Mucosa of descending colon (tissue), 3 donors: ENCODE data around the gene CTDSP1. TPM values are rescaled to one million over a fixed set of nuclear protein-coding genes. Genes with fewer than 3 reads are reported as not detected.

Source experiments
- ATAC-seq: fragments of 200-7000 bp; cut with Tn5 transposase; one replicate; pipeline ENCODE4 v1.9.1; 2020; ENCODE audit warnings: mild to moderate bottlenecking, moderate library complexity
- DNase-seq, 3 donors: peaks; one replicate each; pipeline ENCODE4 v3.0.0-alpha.2; 2020
- H3K36me3 ChIP-seq: fragments of 200-600 bp; one replicate; pipeline ENCODE4 v1.8.0; 2021; ENCODE audit warnings: low read depth, mild to moderate bottlenecking
- H3K4me1 ChIP-seq: fragments of 200-600 bp; one replicate; pipeline ENCODE4 v1.8.0; 2021; ENCODE audit warnings: low read depth, mild to moderate bottlenecking
- H3K4me3 ChIP-seq: fragments of 200-600 bp; one replicate; pipeline ENCODE4 v1.8.0; 2021; ENCODE audit warnings: mild to moderate bottlenecking
- H3K9me3 ChIP-seq: fragments of 200-600 bp; one replicate; pipeline ENCODE4 v1.8.0; 2021; ENCODE audit warnings: mild to moderate bottlenecking
- CTCF ChIP-seq: fragments of 200-600 bp; IDR thresholded peaks from one replicate; pipeline ENCODE4 v1.8.0; 2022; ENCODE audit warnings: antibody characterized with exemption, mild to moderate bottlenecking
- intact Hi-C, 2 donors: fragments of 100-400 bp; cut with DNase I in 1 of 2; cut with micrococcal nuclease in 1 of 2; formaldehyde crosslinking; loops; one replicate each; pipeline versions ENCODE4 v1.11.0 to v1.11.1; 2022; cut with DNase I, micrococcal nuclease
- total RNA-seq, 3 donors: library from RNA; stranded (reverse); fragmentation: NEBNext Ultra II Directional in 2 of 3; extraction: Animal tissue kit (Norgen Biotek cat#: 25700) in 2 of 3; gene quantifications; one replicate each; pipeline versions ENCODE4 v1.2.1 to v1.2.4, GENCODE V29; 2021 to 2023
- donor health status: DM: no; HTN: no; CAD: no; lungs with moderate emphysema.
- donor health status: DM: no; HTN: no; CAD: no.
- donor health status: DM: no; HTN: yes; CAD: no.

CTDSP1 gene
- total RNA-seq, 3 donors from 2014 or later, result 142 to 221 (median 165) TPM

- peak overlapping the region; percentile 39 for H3K4me3 ChIP-seq
- no peak for TF ChIP-seq CTCF
- no peaks in the 10 kb centered on the region for H3K36me3 ChIP-seq
- intact Hi-C loops, result no loop called here
- H3K4me1 ChIP-seq, result peaks cover 9% of the 10 kb centered on the region
- ATAC-seq (peak; percentile 95), DNase-seq (peak; percentile 91 to 95 (median 94))
- no peaks in the 10 kb centered on the region for H3K9me3 ChIP-seq
Observed at GRCh38 chr2:218367415-218368149, 32.1 kb upstream of the CTDSP1 start.

GRCh38 chr2:218368150-218368528, 31.5 kb upstream of the CTDSP1 start:
- intact Hi-C loops, result no loop called here
- DNase-seq (no peak), ATAC-seq (no peak)
- TF ChIP-seq CTCF, result no peak
- Histone ChIP-seq H3K4me1 (peaks cover 9% of the 10 kb centered on the region), H3K4me3 (peak overlapping the region; percentile 39), H3K9me3 (no peaks in the 10 kb centered on the region), H3K36me3 (no peaks in the 10 kb centered on the region)

GRCh38 chr2:218368621-218369153, 31.0 kb upstream of the CTDSP1 start:
- Histone ChIP-seq H3K4me3 (no peak overlapping the region), H3K36me3 (no peaks in the 10 kb centered on the region), H3K9me3 (no peaks in the 10 kb centered on the region), H3K4me1 (peaks cover 9% of the 10 kb centered on the region)
- DNase-seq (peak in 2 of 3 donors; percentile 51 to 64), ATAC-seq (peak; percentile 24)
- TF ChIP-seq CTCF, result no peak
- intact Hi-C loops, result no loop called here

- intact Hi-C loops, result no loop called here
- H3K4me3 ChIP-seq, result no peak overlapping the region
Observed at GRCh38 chr2:218369330-218369729, 30.3 kb upstream of the CTDSP1 start.

GRCh38 chr2:218370410-218371063, 29.1 kb upstream of the CTDSP1 start:
- intact Hi-C loops, result no loop called here
- ATAC-seq (peak; percentile 18), DNase-seq (no peak)

More at GRCh38 chr2:218369330-218369729, 30.3 kb upstream of the CTDSP1 start:
- peak; percentile 7 for ATAC-seq
- no peaks in the 10 kb centered on the region for H3K9me3 ChIP-seq
- H3K4me1 ChIP-seq, result peaks cover 9% of the 10 kb centered on the region
- DNase-seq, result no peak
- TF ChIP-seq CTCF, result no peak
- no peaks in the 10 kb centered on the region for H3K36me3 ChIP-seq

More at GRCh38 chr2:218370410-218371063, 29.1 kb upstream of the CTDSP1 start:
- Histone ChIP-seq H3K9me3 (no peaks in the 10 kb centered on the region), H3K4me1 (peaks cover 9% of the 10 kb centered on the region), H3K4me3 (no peak overlapping the region), H3K36me3 (no peaks in the 10 kb centered on the region)
- no peak for TF ChIP-seq CTCF
